HG02943 (cell line): ENCODE data around the gene RPP38.
A peak's percentile ranks its signal among the peaks of the same experiment; 100 is the strongest.

Experiments used
- ATAC-seq: cut with Tn5 transposase; IDR thresholded peaks from one replicate; pipeline ENCODE4 v1.9.1; 2021; ENCODE audit warnings: mild to moderate bottlenecking, low read depth, moderate library complexity; ENCODE audit not compliant: unreplicated experiment

RPP38 gene

GRCh38 chr10:15097011-15097812 lies at the start of gene RPP38:
TSS of gene RPP38 (plus strand) at chr10:15097355. CDS start at chr10:15103315, 5,960 bp downstream.
- peak; percentile 78 for ATAC-seq

GRCh38 chr10:15049533-15049932 lies 47.6 kb upstream of the RPP38 start:
- ATAC-seq: no peak

- no peak for ATAC-seq
These were observed 45.0 kb upstream of the RPP38 start for GRCh38 chr10:15052121-15052520.

- no peak for ATAC-seq
These were observed 44.1 kb upstream of the RPP38 start for GRCh38 chr10:15053061-15053460.

- ATAC-seq: no peak
These were observed 38.5 kb upstream of the RPP38 start for GRCh38 chr10:15058689-15059088.

GRCh38 chr10:15059914-15060313 lies 37.2 kb upstream of the RPP38 start:
- ATAC-seq: no peak

- ATAC-seq: no peak
These were observed 36.5 kb upstream of the RPP38 start for GRCh38 chr10:15060638-15061037.

GRCh38 chr10:15067154-15067553 lies 30.0 kb upstream of the RPP38 start:
- no peak for ATAC-seq

GRCh38 chr10:15068802-15069201 lies 28.4 kb upstream of the RPP38 start:
- no peak for ATAC-seq

GRCh38 chr10:15069230-15069629 lies 27.9 kb upstream of the RPP38 start:
- no peak for ATAC-seq

GRCh38 chr10:15072358-15072757 lies 24.8 kb upstream of the RPP38 start:
- ATAC-seq: no peak

GRCh38 chr10:15075421-15075820 lies 21.7 kb upstream of the RPP38 start:
- no peak for ATAC-seq

- no peak for ATAC-seq
These were observed 13.3 kb upstream of the RPP38 start for GRCh38 chr10:15083674-15084501.

GRCh38 chr10:15084502-15084922 lies 12.6 kb upstream of the RPP38 start:
- no peak for ATAC-seq

GRCh38 chr10:15088428-15089261 lies 8.5 kb upstream of the RPP38 start, which contains the start of gene ACBD7:
TSS of gene ACBD7 (minus strand) at chr10:15088776. CDS start at chr10:15088728, 48 bp downstream.
- peak; percentile 100 for ATAC-seq

- ATAC-seq: no peak
These were observed 5.7 kb upstream of the RPP38 start for GRCh38 chr10:15091418-15091817.

- ATAC-seq: no peak
These were observed 4.2 kb upstream of the RPP38 start for GRCh38 chr10:15092855-15093408.

GRCh38 chr10:15096661-15097010 lies 519 bp upstream of the RPP38 start:
- ATAC-seq: peak; percentile 23

GRCh38 chr10:15099886-15100285 lies 2.7 kb downstream of the RPP38 start:
- no peak for ATAC-seq

GRCh38 chr10:15103513-15103912 lies 6.4 kb downstream of the RPP38 start:
- ATAC-seq: no peak
